Epithelial cell of esophagus (primary cell): ENCODE data around the gene HPCAL1.
A peak's percentile ranks its signal among the peaks of the same experiment; 100 is the strongest.

Experiments
- DNase-seq: peaks from one replicate; pipeline ENCODE4 v3.0.0; 2010; ENCODE audit warnings: low read depth
- H3K4me3 ChIP-seq: 2 replicates; pipeline ENCODE4 v1.5.1; 2011; ENCODE audit warnings: mild to moderate bottlenecking, low read length, control low read depth
- CTCF ChIP-seq: IDR thresholded peaks from 2 replicates; pipeline ENCODE4 v1.5.1; 2011; ENCODE audit warnings: low read depth, mild to moderate bottlenecking, low read length, control low read depth, inconsistent platforms; ENCODE audit not compliant: insufficient read depth; ENCODE audit errors: missing control alignments

The HPCAL1 gene

GRCh38 chr2:10333966-10334365, 31.3 kb downstream of the HPCAL1 start:
- no peak for DNase-seq
- TF ChIP-seq CTCF, result no peak
- no peak overlapping the region for H3K4me3 ChIP-seq

GRCh38 chr2:10335046-10335840, 32.5 kb downstream of the HPCAL1 start:
- no peak for DNase-seq
- TF ChIP-seq CTCF, result no peak
- no peak overlapping the region for H3K4me3 ChIP-seq

- no peak for TF ChIP-seq CTCF
- DNase-seq, result no peak
- H3K4me3 ChIP-seq, result no peak overlapping the region
Measured at GRCh38 chr2:10336283-10336682, 33.6 kb downstream of the HPCAL1 start.

- no peak overlapping the region for H3K4me3 ChIP-seq
- no peak for DNase-seq
- TF ChIP-seq CTCF, result no peak
Measured at GRCh38 chr2:10337449-10338269, 35.0 kb downstream of the HPCAL1 start.

- TF ChIP-seq CTCF, result no peak
- peak; percentile 42 for DNase-seq
Measured at GRCh38 chr2:10338270-10339188, 35.8 kb downstream of the HPCAL1 start.

GRCh38 chr2:10339647-10340592, 37.2 kb downstream of the HPCAL1 start:
- no peak for TF ChIP-seq CTCF
- DNase-seq, result peak; percentile 27
- no peak overlapping the region for H3K4me3 ChIP-seq

More at GRCh38 chr2:10338270-10339188, 35.8 kb downstream of the HPCAL1 start:
- no peak overlapping the region for H3K4me3 ChIP-seq
